ENCODE data around the gene FOXA2.

GRCh38 chr20:22620342-22620741 lies 36.0 kb upstream of the FOXA2 start:
- TF ChIP-seq GATA2 (IDR thresholded peaks at IDR 0.05; ENCODE audit: low read depth, low read length): no peak
- no peak for TF ChIP-seq GATA3 (IDR thresholded peaks at IDR 0.05; ENCODE audit: low read depth, low read length)

Data from SH-SY5Y (cell line).